H1 (cell line): ENCODE results near the gene ARHGAP26. TPM values are rescaled to one million over a fixed set of nuclear protein-coding genes. Genes with fewer than 3 reads are reported as not detected.

Source experiments
- CTCF ChIA-PET: fragments of 300-600 bp; sonication (Branson Sonifier 250); formaldehyde crosslinking; loops from one replicate; lab custom pipeline; 2021; ENCODE audit not compliant: partially characterized antibody; lab: Charles Lee
- POLR2A ChIA-PET: fragments of 300-600 bp; sonication (Branson Sonifier 250); formaldehyde crosslinking; loops from one replicate; lab custom pipeline; 2021; ENCODE audit warnings: inconsistent platforms; ENCODE audit not compliant: partially characterized antibody; lab: Charles Lee
- DNase-seq, 2 experiments: peaks; one replicate each; pipeline versions ENCODE4 v3.0.0 to v3.0.0-alpha.2; 2010 to 2022; ENCODE audit warnings: low spot score in 2 of 2, low read depth in 1 of 2, mixed read lengths in 1 of 2
- FAIRE-seq: peaks from 2 replicates; lab custom pipeline; 2011; peaks lifted over from hg19 to GRCh38; lab: Jason Lieb, UNC
- H2AFZ ChIP-seq: 2 replicates; pipeline ENCODE4 v1.8.1; 2012; ENCODE audit warnings: low read length, inconsistent platforms
- H2AK5ac ChIP-seq: 2 replicates; pipeline ENCODE4 v1.6.1; 2013; ENCODE audit warnings: low read depth, low read length
- H2BK120ac ChIP-seq: replicated peaks from 2 replicates; pipeline ENCODE3; 2013; ENCODE audit warnings: low read depth, low read length, inconsistent platforms
- H2BK12ac ChIP-seq: 2 replicates; pipeline ENCODE4 v1.6.1; 2013; ENCODE audit warnings: low read depth, low read length
- H2BK15ac ChIP-seq: 2 replicates; pipeline ENCODE4 v1.6.1; 2013; ENCODE audit warnings: low read length
- H2BK20ac ChIP-seq: 2 replicates; pipeline ENCODE4 v1.6.1; 2013; ENCODE audit warnings: low read length
- H2BK5ac ChIP-seq: 2 replicates; pipeline ENCODE4 v1.6.1; 2013; ENCODE audit warnings: low read depth, low read length
- H3K14ac ChIP-seq: 2 replicates; pipeline ENCODE4 v1.6.1; 2013; ENCODE audit warnings: inconsistent platforms; ENCODE audit not compliant: insufficient read length
- H3K18ac ChIP-seq: 2 replicates; pipeline ENCODE4 v1.6.1; 2013; ENCODE audit warnings: low read length; ENCODE audit errors: extremely low read depth
- H3K23ac ChIP-seq: 2 replicates; pipeline ENCODE4 v1.6.1; 2013; ENCODE audit warnings: inconsistent platforms; ENCODE audit not compliant: insufficient read length
- H3K23me2 ChIP-seq: 2 replicates; pipeline ENCODE4 v1.6.1; 2013; ENCODE audit warnings: low read depth, low read length
- H3K27ac ChIP-seq: 2 replicates; pipeline ENCODE4 v1.6.1; 2011; ENCODE audit warnings: low read depth, low read length, inconsistent platforms
- H3K27me3 ChIP-seq, 4 experiments: replicated peaks in 1 of 4; 1 replicate in 1 of 4; 2 replicates in 3 of 4; pipeline versions ENCODE4 v1.6.1 to v1.8.1; 2011 to 2013; ENCODE audit warnings: low read length in 3 of 4, mild to moderate bottlenecking in 3 of 4, inconsistent platforms in 2 of 4, mixed read lengths in 2 of 4, moderate library complexity in 1 of 4; ENCODE audit not compliant: control insufficient read depth in 3 of 4, insufficient read depth in 3 of 4; ENCODE audit errors: extremely low read depth in 1 of 4
- H3K36me3 ChIP-seq, 4 experiments: 2 replicates each; pipeline versions ENCODE4 v1.6.1 to v1.8.1; 2011 to 2013; ENCODE audit warnings: mild to moderate bottlenecking in 4 of 4, low read length in 3 of 4, moderate library complexity in 2 of 4, control low read depth in 1 of 4, inconsistent platforms in 1 of 4; ENCODE audit not compliant: insufficient read depth in 4 of 4, control insufficient read depth in 2 of 4
- H3K4ac ChIP-seq: replicated peaks from 2 replicates; pipeline ENCODE3; 2013; ENCODE audit warnings: low read length, low read depth, mixed read lengths, inconsistent platforms; ENCODE audit not compliant: insufficient read length
- H3K4me1 ChIP-seq, 4 experiments: replicated peaks in 1 of 4; 1 replicate in 1 of 4; 2 replicates in 3 of 4; pipeline versions ENCODE4 v1.6.1 to v1.8.1; 2011 to 2013; ENCODE audit warnings: low read length in 3 of 4, inconsistent platforms in 2 of 4, mixed read lengths in 1 of 4; ENCODE audit not compliant: insufficient read depth in 4 of 4, control insufficient read depth in 3 of 4
- H3K4me2 ChIP-seq, 2 experiments: 2 replicates each; pipeline versions ENCODE4 v1.6.1 to v1.8.1; 2011 to 2013; ENCODE audit warnings: low read depth in 2 of 2, low read length in 2 of 2, control low read depth in 1 of 2, inconsistent platforms in 1 of 2, mild to moderate bottlenecking in 1 of 2; ENCODE audit not compliant: insufficient read depth in 1 of 2
- H3K4me3 ChIP-seq, 4 experiments: fragments of 200-600, 300-600 bp in 1 of 4; sonication (generic), shearing (Covaris generic), sonication (Bioruptor Twin) in 1 of 4; 2 replicates each; pipeline versions ENCODE4 v1.5.1 to v1.8.1; 2011 to 2016; ENCODE audit warnings: low read length in 4 of 4, low read depth in 3 of 4, control low read depth in 2 of 4, inconsistent platforms in 2 of 4, mild to moderate bottlenecking in 2 of 4, mixed read lengths in 1 of 4, moderate library complexity in 1 of 4; ENCODE audit not compliant: insufficient read depth in 2 of 4; ENCODE audit errors: extremely low read depth in 1 of 4
- H3K56ac ChIP-seq: replicated peaks from 2 replicates; pipeline ENCODE3; 2013; ENCODE audit warnings: low read depth, mild to moderate bottlenecking, mixed read lengths, low read length, inconsistent platforms; ENCODE audit not compliant: insufficient read length
- H3K79me1 ChIP-seq: 2 replicates; pipeline ENCODE4 v1.6.1; 2013; ENCODE audit warnings: low read depth, low read length, control low read depth
- H3K79me2 ChIP-seq, 2 experiments: 2 replicates each; pipeline versions ENCODE4 v1.6.1 to v1.8.1; 2012 to 2013; ENCODE audit warnings: low read length in 2 of 2, mild to moderate bottlenecking in 2 of 2, inconsistent platforms in 1 of 2; ENCODE audit not compliant: insufficient read depth in 2 of 2, control insufficient read depth in 1 of 2
- H3K9ac ChIP-seq, 4 experiments: replicated peaks in 1 of 4; 1 replicate in 1 of 4; 2 replicates in 3 of 4; pipeline versions ENCODE4 v1.6.1 to v1.8.1; 2011 to 2013; ENCODE audit warnings: low read depth in 3 of 4, low read length in 3 of 4, control low read depth in 2 of 4, mild to moderate bottlenecking in 2 of 4, moderate library complexity in 2 of 4, inconsistent platforms in 1 of 4; ENCODE audit errors: extremely low read depth in 1 of 4
- H3K9me3 ChIP-seq, 2 experiments: 2 replicates each; pipeline versions ENCODE4 v1.6.1 to v1.8.1; 2012 to 2013; ENCODE audit warnings: mild to moderate bottlenecking in 2 of 2, moderate library complexity in 2 of 2, control low read depth in 1 of 2, inconsistent platforms in 1 of 2, low read depth in 1 of 2, low read length in 1 of 2, mixed read lengths in 1 of 2; ENCODE audit not compliant: insufficient read depth in 2 of 2
- H4K20me1 ChIP-seq, 2 experiments: replicated peaks in 1 of 2; 2 replicates each; pipeline versions ENCODE3 to v1.8.1; 2011 to 2013; ENCODE audit warnings: inconsistent platforms in 2 of 2, low read length in 2 of 2, mild to moderate bottlenecking in 1 of 2; ENCODE audit not compliant: insufficient read depth in 2 of 2, control insufficient read depth in 1 of 2
- H4K5ac ChIP-seq: 2 replicates; pipeline ENCODE4 v1.6.1; 2013; ENCODE audit warnings: low read length, low read depth, mixed read lengths, inconsistent platforms; ENCODE audit not compliant: insufficient read length
- H4K8ac ChIP-seq: 2 replicates; pipeline ENCODE4 v1.8.0; 2013; ENCODE audit warnings: mild to moderate bottlenecking, moderate library complexity, low read length, inconsistent platforms; ENCODE audit not compliant: insufficient read depth; ENCODE audit errors: extremely low read depth
- H4K91ac ChIP-seq: replicated peaks from 2 replicates; pipeline ENCODE3; 2013; ENCODE audit warnings: low read length, mixed read lengths, inconsistent platforms; ENCODE audit not compliant: insufficient read length
- ATF2 ChIP-seq: IDR thresholded peaks from 2 replicates; pipeline ENCODE4 v1.6.1; 2012; ENCODE audit warnings: low read length, inconsistent platforms
- BACH1 ChIP-seq: IDR thresholded peaks from 2 replicates; pipeline ENCODE4 v1.6.1; 2012; ENCODE audit warnings: low read length, improper control_type of control experiment
- CHD2 ChIP-seq: IDR thresholded peaks from 2 replicates; pipeline ENCODE4 v1.6.1; 2012; ENCODE audit warnings: low read length, improper control_type of control experiment
- CTCF ChIP-seq, 3 experiments: IDR thresholded peaks; 1 replicate in 2 of 3; 2 replicates in 1 of 3; pipeline versions ENCODE4 v1.5.1 to v1.6.1; 2011; ENCODE audit warnings: low read length in 3 of 3, mild to moderate bottlenecking in 3 of 3, inconsistent platforms in 2 of 3, low read depth in 1 of 3, moderate library complexity in 1 of 3; ENCODE audit not compliant: insufficient read depth in 1 of 3; ENCODE audit errors: control extremely low read depth in 1 of 3
- KDM1A ChIP-seq: fragments of 200-600, 300-600 bp; sonication (generic); IDR thresholded peaks from 2 replicates; pipeline ENCODE4 v1.7.1; 2016; ENCODE audit warnings: mild to moderate bottlenecking, low read length, borderline replicate concordance
- MAFK ChIP-seq: IDR thresholded peaks from 2 replicates; pipeline ENCODE4 v1.6.1; 2012; ENCODE audit warnings: low read depth, mild to moderate bottlenecking, improper control_type of control experiment, low read length
- SIRT6 ChIP-seq: IDR thresholded peaks from one replicate; pipeline ENCODE4 v1.7.1; 2012; ENCODE audit warnings: low read length, inconsistent platforms
- TCF12 ChIP-seq: IDR thresholded peaks from 2 replicates; pipeline ENCODE4 v1.6.1; 2011; ENCODE audit warnings: low read depth, mild to moderate bottlenecking, low read length
- WGBS, 2 experiments: shearing (Covaris generic) in 1 of 2; methylation state at CpG; one replicate each; pipeline versions ENCODE4 v1.1.6 to v1.1.7; 2013 to 2015; ENCODE audit warnings: low lambda C conversion rate in 2 of 2, mixed read lengths in 2 of 2, inconsistent platforms in 1 of 2, low coverage in 1 of 2, missing lambda C conversion rate in 1 of 2; ENCODE audit not compliant: insufficient replicate concordance in 2 of 2, insufficient coverage in 1 of 2, insufficient read length in 1 of 2; ENCODE audit errors: extremely low coverage in 1 of 2, missing lambda C conversion rate in 1 of 2; 5-methylcytosine and 5-hydroxymethylcytosine counted together
- polyA plus RNA-seq, 7 experiments: library from polyadenylated mRNA; depleted of rRNA in 3 of 7; stranded (reverse) in 5 of 7; unstranded in 2 of 7; fragments of >200 nt in 5 of 7; fragments of 200-250 nt in 2 of 7; gene quantifications; 1 replicate in 5 of 7; 2 replicates in 1 of 7; 4 replicates in 1 of 7; pipeline versions ENCODE4 v1.2.1 to v1.2.3, GENCODE V29; 2011 to 2013; ENCODE audit warnings: missing spikeins in 2 of 7, mixed read lengths in 2 of 7
- total RNA-seq: library from RNA; stranded (reverse); fragmentation: NEBNext Ultra II Directional; extraction: Animal tissue kit (Norgen Biotek cat#: 25700); gene quantifications from 2 replicates; pipeline ENCODE4 v1.2.1, GENCODE V29; 2021

Gene ARHGAP26
- total and polyA plus RNA-seq, 2 of the 8 experiments (the other 6 are each of a cell fraction or from before 2014, with no cell fraction given): 7.1 to 24.8 TPM

- CTCF ChIA-PET: interaction anchor here (0.7 to 2.2 kb wide), 7 partner anchors 15 to 96 kb away, joined by 3 to 6 read pairs (median 3); no protein-coding TSS in a partner anchor
Measured at GRCh38 chr5:142811866-142812557, 41.8 kb downstream of the ARHGAP26 start.

More at GRCh38 chr5:142811866-142812557, 41.8 kb downstream of the ARHGAP26 start:
- Histone ChIP-seq H3K18ac (no peak overlapping the region), H3K4me2 (no peak overlapping the region), H2BK15ac (no peak overlapping the region), H2AK5ac (no peak overlapping the region), H4K8ac (no peak overlapping the region), H4K20me1 (peaks cover 0 to 5% of the 10 kb centered on the region in 2 experiments), H3K27me3 (no peaks in the 10 kb centered on the region; a peak in 1 of 7 replicates), H3K56ac (no peak overlapping the region), H3K27ac (no peak overlapping the region), H2AFZ (no peak overlapping the region), H3K14ac (no peak overlapping the region), H3K4me3 (no peak overlapping the region), H3K4me1 (peaks cover 2 to 10% (median 7%) of the 10 kb centered on the region in 4 experiments; a peak in 4 of 7 replicates), H3K23me2 (no peaks in the 10 kb centered on the region), H2BK12ac (no peak overlapping the region), H3K9ac (no peak overlapping the region), H3K23ac (no peak overlapping the region), H3K4ac (no peak overlapping the region), H4K91ac (no peak overlapping the region), H2BK20ac (no peak overlapping the region), H2BK120ac (no peak overlapping the region), H4K5ac (no peak overlapping the region), H3K36me3 (no peaks in the 10 kb centered on the region), H3K79me2 (peaks cover 0 to 34% of the 10 kb centered on the region in 2 experiments; a peak in 2 of 4 replicates), H3K9me3 (no peaks in the 10 kb centered on the region), H2BK5ac (no peak overlapping the region), H3K79me1 (peaks cover 10% of the 10 kb centered on the region)
- FAIRE-seq (no peak), DNase-seq (no peak)
- 93% methylated on average over 10 of the region's 10 CpGs; no CpG with 5 or more reads in 1 of the 2 experiments for WGBS, 2 experiments
- no peak for TF ChIP-seq ATF2
- no peak for TF ChIP-seq CTCF (IDR thresholded peaks at IDR 0.05; ENCODE audit: control extremely low read depth in 1 of 3, insufficient read depth in 1 of 3, low read depth in 1 of 3, low read length in 3 of 3)
- no peak for TF ChIP-seq SIRT6
- TF ChIP-seq TCF12: no peak
- peak; percentile 23; the same call in 1 of the 2 replicates for TF ChIP-seq MAFK
- no peak for TF ChIP-seq KDM1A
- TF ChIP-seq CHD2: no peak
- TF ChIP-seq BACH1: peak; percentile 77
- POLR2A ChIA-PET: interaction anchor here (0.6 kb wide), 1 partner anchor 1497 kb away, joined by 3 read pairs; no protein-coding TSS in a partner anchor
